ENCODE measurements around the gene GPANK1.

GPANK1 gene

GRCh38 chr6:31621991-31622390 is 42.8 kb downstream of the GPANK1 start:
- DNase-seq (ENCODE audit: extremely low read depth in 1 of 2, low read depth in 1 of 2): no peak

- DNase-seq (ENCODE audit: extremely low read depth in 1 of 2, low read depth in 1 of 2): no peak
Measured at GRCh38 chr6:31621320-31621939, 43.4 kb downstream of the GPANK1 start.

GRCh38 chr6:31620586-31621319 is 44.0 kb downstream of the GPANK1 start, which contains the start of gene PRRC2A:
TSS of gene PRRC2A (plus strand) at chr6:31620715. CDS start at chr6:31622790, 2,075 bp downstream.
- DNase-seq (ENCODE audit: extremely low read depth in 1 of 2, low read depth in 1 of 2): peak in 1 of 2 donors; percentile 84

- DNase-seq (ENCODE audit: extremely low read depth in 1 of 2, low read depth in 1 of 2): peak; percentile 86 to 91
Measured at GRCh38 chr6:31619805-31620585, 44.8 kb downstream of the GPANK1 start.

GRCh38 chr6:31617010-31617409 is 47.8 kb downstream of the GPANK1 start:
- DNase-seq (ENCODE audit: extremely low read depth in 1 of 2, low read depth in 1 of 2): no peak

- DNase-seq (ENCODE audit: extremely low read depth in 1 of 2, low read depth in 1 of 2): no peak
Measured at GRCh38 chr6:31615748-31616147, 49.0 kb downstream of the GPANK1 start.

GRCh38 chr6:31614684-31615578 is 49.9 kb downstream of the GPANK1 start, which contains the start of gene AIF1:
TSS of gene AIF1 (plus strand) at chr6:31615234. CDS start at chr6:31615330, 96 bp downstream.
- no peak for DNase-seq (ENCODE audit: extremely low read depth in 1 of 2, low read depth in 1 of 2)

GRCh38 chr6:31614075-31614619 is 50.6 kb downstream of the GPANK1 start:
- no peak for DNase-seq (ENCODE audit: extremely low read depth in 1 of 2, low read depth in 1 of 2)

Measured in activated CD8-positive, alpha-beta memory T cell treated with anti-CD3 and anti-CD28 coated beads for 1 hour (primary cell).